ENCODE measurements around the gene NUP50. TPM values are rescaled to one million over a fixed set of nuclear protein-coding genes. Genes with fewer than 3 reads are reported as not detected.
A peak's percentile ranks its signal among the peaks of the same experiment; 100 is the strongest.

Gene NUP50
- total and polyA plus RNA-seq, 2 of the 13 experiments (the other 11 are each of a cell fraction or from before 2014, with no cell fraction given) = 14.2 to 52.4 TPM

GRCh38 chr22:45192701-45193187 is 29.0 kb downstream of the NUP50 start (continued):
- TF ChIP-seq FUBP1 (CRISPR knock-in tag; IDR thresholded peaks at IDR 0.05; ENCODE audit: borderline replicate concordance) = no peak
- TF ChIP-seq SIX1 (CRISPR knock-in tag; IDR thresholded peaks at IDR 0.05; ENCODE audit: borderline replicate concordance) = no peak
- no peak for TF ChIP-seq KLF13 (CRISPR knock-in tag; IDR thresholded peaks at IDR 0.05)
- no peak for TF ChIP-seq WIZ (CRISPR knock-in tag; IDR thresholded peaks at IDR 0.05)
- no peak for TF ChIP-seq ZNF350 (CRISPR knock-in tag; IDR thresholded peaks at IDR 0.05; ENCODE audit: borderline replicate concordance, low read depth)
- no peak for TF ChIP-seq ERF (CRISPR knock-in tag; IDR thresholded peaks at IDR 0.05)
- TF ChIP-seq ZNF468 (CRISPR knock-in tag; IDR thresholded peaks at IDR 0.05) = no peak
- no peak for TF ChIP-seq GRHL1 (CRISPR knock-in tag; conservative IDR thresholded peaks at IDR 0.05)
- no peak for TF ChIP-seq NR3C1 (CRISPR knock-in tag; IDR thresholded peaks at IDR 0.05)
- TF ChIP-seq HOXA5 (CRISPR knock-in tag; IDR thresholded peaks at IDR 0.05) = no peak
- TF ChIP-seq, protein P1, sequence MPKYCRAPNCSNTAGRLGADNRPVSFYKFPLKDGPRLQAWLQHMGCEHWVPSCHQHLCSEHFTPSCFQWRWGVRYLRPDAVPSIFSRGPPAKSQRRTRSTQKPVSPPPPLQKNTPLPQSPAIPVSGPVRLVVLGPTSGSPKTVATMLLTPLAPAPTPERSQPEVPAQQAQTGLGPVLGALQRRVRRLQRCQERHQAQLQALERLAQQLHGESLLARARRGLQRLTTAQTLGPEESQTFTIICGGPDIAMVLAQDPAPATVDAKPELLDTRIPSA (CRISPR knock-in tag; IDR thresholded peaks at IDR 0.05; ENCODE audit: borderline replicate concordance) = no peak
- no peak for TF ChIP-seq YEATS2 (CRISPR knock-in tag; IDR thresholded peaks at IDR 0.05; ENCODE audit: borderline replicate concordance)
- no peak for TF ChIP-seq FOXO4 (CRISPR knock-in tag; conservative IDR thresholded peaks at IDR 0.05)
- TF ChIP-seq POLR2G (IDR thresholded peaks at IDR 0.05; ENCODE audit: low read depth, low read length) = no peak
- TF ChIP-seq ZNF547 (CRISPR knock-in tag; IDR thresholded peaks at IDR 0.05) = no peak
- TF ChIP-seq, protein P2, sequence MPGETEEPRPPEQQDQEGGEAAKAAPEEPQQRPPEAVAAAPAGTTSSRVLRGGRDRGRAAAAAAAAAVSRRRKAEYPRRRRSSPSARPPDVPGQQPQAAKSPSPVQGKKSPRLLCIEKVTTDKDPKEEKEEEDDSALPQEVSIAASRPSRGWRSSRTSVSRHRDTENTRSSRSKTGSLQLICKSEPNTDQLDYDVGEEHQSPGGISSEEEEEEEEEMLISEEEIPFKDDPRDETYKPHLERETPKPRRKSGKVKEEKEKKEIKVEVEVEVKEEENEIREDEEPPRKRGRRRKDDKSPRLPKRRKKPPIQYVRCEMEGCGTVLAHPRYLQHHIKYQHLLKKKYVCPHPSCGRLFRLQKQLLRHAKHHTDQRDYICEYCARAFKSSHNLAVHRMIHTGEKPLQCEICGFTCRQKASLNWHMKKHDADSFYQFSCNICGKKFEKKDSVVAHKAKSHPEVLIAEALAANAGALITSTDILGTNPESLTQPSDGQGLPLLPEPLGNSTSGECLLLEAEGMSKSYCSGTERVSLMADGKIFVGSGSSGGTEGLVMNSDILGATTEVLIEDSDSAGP (CRISPR knock-in tag; IDR thresholded peaks at IDR 0.05; ENCODE audit: borderline replicate concordance) = 0 out of 2 replicates have a peak, but pooled peaks have one; percentile 18
- TF ChIP-seq SRSF9 (IDR thresholded peaks at IDR 0.05; ENCODE audit: borderline replicate concordance, insufficient read depth, low read depth, low read length, poor library complexity, severe bottlenecking) = no peak
- TF ChIP-seq SALL1 (CRISPR knock-in tag; IDR thresholded peaks at IDR 0.05) = no peak; the same call in 1 of the 2 replicates
- no peak for TF ChIP-seq EP300 (IDR thresholded peaks at IDR 0.05; ENCODE audit: low read depth in 2 of 2, low read length in 2 of 2)
- no peak for TF ChIP-seq EP300 (CRISPR knock-in tag; IDR thresholded peaks at IDR 0.05; ENCODE audit: borderline replicate concordance)
- no peak for TF ChIP-seq BRF2 (CRISPR knock-in tag; IDR thresholded peaks at IDR 0.05)
- no peak for TF ChIP-seq ZNF564 (CRISPR knock-in tag; IDR thresholded peaks at IDR 0.05)
